HG03108 (cell line): ENCODE data around the gene GLI3.

Experiments
- ATAC-seq: cut with Tn5 transposase; IDR thresholded peaks from one replicate; pipeline ENCODE4 v1.9.1; 2021; ENCODE audit warnings: moderate library complexity; ENCODE audit not compliant: unreplicated experiment

Gene GLI3

GRCh38 chr7:42107484-42108240, 129.3 kb downstream of the GLI3 start:
- no peak for ATAC-seq

DNA sequence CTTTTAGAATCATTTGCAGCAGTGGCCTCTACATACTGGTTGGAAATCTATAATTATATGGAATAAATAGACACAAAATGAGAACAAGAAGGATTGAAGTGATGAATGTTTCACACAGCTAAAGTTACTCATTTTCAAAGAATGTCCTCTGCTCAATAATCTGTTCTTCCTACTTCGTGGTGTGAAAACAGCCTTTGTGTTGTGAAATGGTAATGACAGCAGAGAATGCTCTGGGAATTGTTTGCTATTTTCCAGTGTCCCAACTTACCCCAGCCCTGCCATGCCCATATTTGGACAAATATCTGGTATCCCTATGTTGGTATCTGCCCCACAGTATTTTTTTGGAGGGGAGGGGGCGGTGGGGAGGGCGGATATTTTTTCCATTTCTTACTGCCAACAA, 130.4 kb downstream of the GLI3 start:
- ATAC-seq = no peak

DNA sequence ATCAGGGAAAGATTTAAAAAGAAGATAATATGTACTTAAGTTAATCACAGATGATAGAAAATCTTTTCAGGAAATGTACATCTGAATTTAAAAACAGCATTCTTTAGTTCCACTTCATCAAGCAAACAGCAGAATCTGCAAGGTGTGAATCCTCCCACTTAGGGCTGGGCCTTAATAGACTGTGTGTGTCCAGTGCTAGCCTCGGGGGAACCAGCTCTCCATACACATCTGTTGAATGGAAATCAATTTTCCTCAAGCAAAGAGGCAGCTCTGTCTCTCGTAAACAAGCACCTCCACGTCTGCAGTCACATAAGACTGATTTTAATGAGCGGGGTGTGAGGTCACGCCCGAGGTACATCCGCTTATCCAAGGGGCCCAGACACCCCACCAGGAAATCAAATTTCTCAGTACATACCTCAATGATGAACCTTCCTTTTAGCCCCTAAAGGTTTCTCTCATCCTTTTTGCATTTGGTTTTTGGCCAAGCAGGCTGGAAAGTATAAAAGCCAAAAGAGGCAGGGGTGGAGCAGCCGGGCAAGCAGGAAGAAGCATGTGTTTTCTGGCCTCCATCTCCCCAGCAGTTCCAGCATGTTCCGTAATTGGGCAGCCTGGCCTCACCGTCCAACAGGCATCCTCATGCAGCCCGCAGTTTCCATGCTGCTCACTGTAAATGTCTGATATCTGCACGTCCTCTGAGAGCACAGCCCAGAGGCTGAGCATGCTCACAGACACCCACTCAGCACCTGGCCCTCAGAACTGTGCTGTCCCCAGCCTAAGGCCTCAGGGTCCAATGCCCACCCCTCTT, 131.3 kb downstream of the GLI3 start:
- ATAC-seq = no peak

GRCh38 chr7:42104694-42105093, 132.3 kb downstream of the GLI3 start:
- ATAC-seq = no peak

DNA sequence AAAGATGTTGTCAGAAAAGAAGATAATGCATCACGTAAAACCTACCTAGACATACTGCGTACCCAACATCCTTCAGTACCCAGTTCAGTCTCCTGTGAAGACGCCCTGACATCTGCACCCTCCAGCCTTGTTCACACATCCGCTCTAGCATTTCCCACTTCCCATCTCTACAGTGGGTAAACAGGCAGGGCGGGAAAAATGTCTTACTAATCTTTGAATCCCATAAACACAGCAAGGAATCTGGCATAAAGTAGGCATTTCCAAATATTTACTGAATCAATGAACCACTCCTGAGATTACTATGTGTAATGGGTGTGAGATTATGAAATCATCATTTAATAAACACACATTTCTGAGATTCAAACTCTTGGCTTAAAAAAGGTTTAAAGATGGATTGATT, 132.8 kb downstream of the GLI3 start:
- ATAC-seq = no peak

GRCh38 chr7:42103456-42103855, 133.6 kb downstream of the GLI3 start:
- ATAC-seq = no peak

DNA sequence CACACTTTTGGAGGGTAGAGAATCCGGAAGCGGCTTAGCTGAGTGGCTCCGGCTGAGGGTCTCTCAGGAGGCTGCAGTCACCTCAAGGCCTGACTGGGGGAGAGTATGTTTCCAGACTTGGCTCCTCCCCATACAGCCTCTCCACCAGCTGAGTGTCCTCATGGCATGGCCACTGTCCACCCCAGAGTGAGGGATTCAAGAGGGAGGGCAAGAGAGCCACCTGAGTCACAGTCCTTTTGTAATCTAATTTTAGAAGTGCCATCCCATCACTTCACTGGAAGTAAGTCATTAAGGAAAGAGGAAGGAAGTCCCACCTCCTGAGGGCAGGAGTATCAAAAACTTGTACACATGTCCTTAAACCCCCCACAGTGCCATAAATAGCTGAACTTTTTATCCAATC, 134.0 kb downstream of the GLI3 start:
- no peak for ATAC-seq

DNA sequence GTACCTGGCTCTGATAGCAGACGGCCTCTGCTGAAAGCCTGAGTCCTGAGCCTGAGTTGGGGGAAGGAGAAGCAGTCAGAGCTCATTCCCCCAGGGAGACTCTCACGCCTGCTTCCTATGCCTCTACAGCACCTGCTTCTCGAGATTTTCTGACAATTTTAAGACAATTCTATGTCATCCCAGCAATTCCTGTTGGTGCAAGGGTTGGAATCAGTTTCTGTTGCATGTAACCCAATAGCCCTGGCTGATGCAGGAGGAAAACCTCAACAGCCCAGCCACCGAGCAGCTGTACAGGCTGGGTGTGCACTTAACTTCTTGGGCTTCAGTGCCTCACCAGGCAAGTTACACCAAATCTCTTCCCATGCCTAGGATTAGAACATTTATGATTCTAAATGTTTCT, 134.7 kb downstream of the GLI3 start:
- ATAC-seq = no peak

GRCh38 chr7:42100156-42100508, 136.9 kb downstream of the GLI3 start:
- no peak for ATAC-seq

GRCh38 chr7:42099470-42100155, 137.4 kb downstream of the GLI3 start:
- no peak for ATAC-seq

DNA sequence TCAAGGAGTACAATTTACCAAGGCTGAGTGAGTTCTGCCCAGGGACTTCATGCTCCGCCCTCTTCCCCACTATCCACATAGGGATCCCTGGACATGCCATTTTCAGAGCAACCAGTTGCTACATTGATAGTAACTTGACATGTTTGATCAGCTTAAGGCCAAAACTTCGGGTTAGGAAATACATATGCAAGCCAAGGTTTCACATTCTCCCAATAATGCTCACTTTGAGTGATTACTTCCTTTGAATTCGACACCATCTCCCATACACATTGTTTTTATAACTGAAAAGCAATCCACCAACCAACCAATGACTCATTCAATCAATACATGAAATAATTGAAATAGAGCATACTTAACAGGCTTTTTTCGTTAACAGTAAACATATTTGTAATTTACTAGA, 137.9 kb downstream of the GLI3 start:
- ATAC-seq = no peak

GRCh38 chr7:42097752-42098151, 139.3 kb downstream of the GLI3 start:
- ATAC-seq = no peak

GRCh38 chr7:42096681-42097561, 140.1 kb downstream of the GLI3 start:
- no peak for ATAC-seq

- no peak for ATAC-seq
Observed at GRCh38 chr7:42096268-42096667, 140.7 kb downstream of the GLI3 start.

- ATAC-seq = no peak
Observed at GRCh38 chr7:42095791-42096190, 141.2 kb downstream of the GLI3 start.

DNA sequence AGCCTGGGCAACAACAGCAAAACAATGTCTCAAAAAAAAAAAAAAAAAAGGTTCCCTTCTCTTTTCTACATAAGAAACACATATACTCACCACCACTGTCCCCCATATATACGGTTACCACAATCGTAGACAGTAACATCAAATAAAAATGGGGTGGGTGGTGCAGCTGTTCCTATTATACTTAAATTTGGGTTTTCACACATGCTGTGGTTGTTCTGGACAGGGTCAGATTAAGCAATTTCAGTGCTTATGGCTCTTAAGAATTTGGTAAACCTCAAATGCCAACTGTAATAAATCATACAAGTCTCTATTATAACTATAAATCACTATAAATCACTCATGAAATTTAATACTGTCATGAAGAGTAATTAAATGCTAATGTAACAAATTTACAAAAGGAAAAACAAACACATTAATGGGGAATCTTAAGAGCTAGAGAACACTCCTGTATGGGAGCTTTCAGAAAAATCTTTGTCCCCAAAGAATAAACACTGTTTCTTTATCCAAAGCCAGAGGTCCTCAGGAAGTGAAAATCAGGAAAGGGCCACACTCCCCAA, 143.6 kb downstream of the GLI3 start:
- no peak for ATAC-seq

- no peak for ATAC-seq
Observed at GRCh38 chr7:42091461-42092291, 145.3 kb downstream of the GLI3 start.

DNA sequence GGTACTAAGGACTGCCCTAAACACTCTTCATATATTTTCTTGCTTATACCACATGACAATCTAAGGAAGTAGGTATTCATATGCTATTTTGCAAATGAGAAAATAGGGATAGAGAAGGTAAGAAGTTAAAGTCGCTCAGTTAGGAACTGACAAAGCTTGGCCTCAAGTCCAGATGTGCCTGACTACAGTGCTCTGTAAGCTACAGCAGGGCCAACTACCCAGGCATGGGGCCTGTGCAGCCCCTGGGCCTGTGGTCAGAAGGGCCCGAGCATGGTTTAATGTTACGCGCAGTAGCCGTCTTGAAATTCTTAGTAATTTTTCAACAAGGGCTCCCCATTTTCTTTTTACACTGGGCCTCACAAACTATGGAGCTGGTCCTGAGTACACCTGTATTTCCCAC, 146.2 kb downstream of the GLI3 start:
- no peak for ATAC-seq

DNA sequence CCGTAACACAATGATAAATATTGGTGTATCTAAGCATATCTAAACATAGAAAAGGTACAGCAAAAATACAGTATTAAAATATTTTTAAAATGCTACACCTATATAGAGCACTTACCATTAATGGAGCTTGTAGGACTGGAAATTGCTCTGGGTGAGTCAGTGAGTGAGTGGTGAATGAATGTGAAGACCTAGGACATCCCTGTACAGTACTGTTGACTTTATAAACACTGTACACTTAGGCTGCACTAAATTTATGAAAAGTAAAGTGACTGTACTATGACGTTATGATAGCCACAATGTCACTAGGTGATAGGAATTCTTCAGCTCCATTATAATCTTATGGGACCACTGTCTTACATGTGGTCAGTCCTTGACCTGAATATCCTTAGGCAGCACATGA, 147.0 kb downstream of the GLI3 start:
- no peak for ATAC-seq

DNA sequence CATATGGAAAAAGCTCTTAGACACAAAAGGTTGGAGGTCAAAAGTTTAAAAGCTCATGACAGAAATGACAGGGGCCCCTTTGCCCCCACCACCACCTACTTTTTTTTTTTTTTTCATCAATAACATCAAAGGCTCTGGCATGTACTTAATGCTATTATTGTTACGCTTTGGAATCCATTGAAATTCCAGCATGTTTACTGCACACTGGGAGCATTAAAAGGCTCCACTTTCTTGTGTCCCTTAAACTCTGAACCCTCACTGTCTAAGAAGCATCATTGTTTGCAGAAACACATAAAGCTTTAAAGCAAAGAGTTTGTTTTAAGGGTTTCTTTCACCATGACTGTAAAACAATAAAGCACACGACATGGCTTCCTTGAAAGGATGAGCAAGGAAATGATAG, 149.4 kb downstream of the GLI3 start:
- no peak for ATAC-seq
